Neural cell (in vitro differentiated cells): ENCODE measurements around the gene HS6ST3. TPM values are rescaled to one million over a fixed set of nuclear protein-coding genes. Genes with fewer than 3 reads are reported as not detected.

Source experiments
- H2AFZ ChIP-seq: fragments of 200-600, 300-800 bp; sonication (generic), shearing (Covaris generic); 2 replicates; pipeline ENCODE4 v1.6.0; 2014; ENCODE audit warnings: low read depth, mild to moderate bottlenecking, antibody characterized with exemption, low read length, moderate library complexity
- H3F3A ChIP-seq: fragments of 200-600 bp; shearing (Covaris generic); 2 replicates; pipeline ENCODE4 v1.6.1; 2016; ENCODE audit warnings: mild to moderate bottlenecking, moderate library complexity, mixed read lengths, antibody characterized with exemption, low read length; ENCODE audit not compliant: insufficient read depth, poor library complexity, severe bottlenecking
- H3K27ac ChIP-seq: fragments of 200-600, 300-800 bp; sonication (generic), shearing (Covaris generic); 2 replicates; pipeline ENCODE4 v1.5.1; 2014; ENCODE audit warnings: mild to moderate bottlenecking, low read length, moderate library complexity
- H3K27me3 ChIP-seq: fragments of 300-800, 200-600 bp; sonication (generic), shearing (Covaris generic); 2 replicates; pipeline ENCODE4 v1.6.0; 2014; ENCODE audit warnings: mild to moderate bottlenecking, low read depth, low read length, moderate library complexity; ENCODE audit not compliant: insufficient read depth
- H3K36me3 ChIP-seq: fragments of 300-800, 200-600 bp; sonication (generic), shearing (Covaris generic); 2 replicates; pipeline ENCODE4 v1.5.1; 2014; ENCODE audit warnings: mild to moderate bottlenecking, antibody characterized with exemption, low read length, moderate library complexity; ENCODE audit not compliant: insufficient read depth
- H3K4me2 ChIP-seq: fragments of 300-800, 200-600 bp; sonication (generic), shearing (Covaris generic); 2 replicates; pipeline ENCODE4 v1.6.0; 2014; ENCODE audit warnings: mild to moderate bottlenecking, low read length
- H3K4me3 ChIP-seq: fragments of 300-800, 200-600 bp; sonication (generic), shearing (Covaris generic); 2 replicates; pipeline ENCODE4 v1.5.1; 2014; ENCODE audit warnings: mild to moderate bottlenecking, low read length, moderate library complexity
- H3K79me2 ChIP-seq: fragments of 200-600 bp; shearing (Covaris generic); replicated peaks from 2 replicates; pipeline ENCODE4 v1.6.0; 2014; ENCODE audit warnings: mild to moderate bottlenecking, low read length, moderate library complexity; ENCODE audit not compliant: insufficient read depth
- H3K9ac ChIP-seq: fragments of 300-800, 200-600 bp; sonication (generic), shearing (Covaris generic); 2 replicates; pipeline ENCODE4 v1.6.1; 2016; ENCODE audit warnings: mild to moderate bottlenecking, low read length, mixed read lengths
- H3K9me2 ChIP-seq: fragments of 200-600 bp; shearing (Covaris generic); 2 replicates; pipeline ENCODE4 v1.6.1; 2016; ENCODE audit warnings: mild to moderate bottlenecking, low read length, mixed read lengths; ENCODE audit not compliant: insufficient read depth
- H3K9me3 ChIP-seq: fragments of 200-600, 300-800 bp; sonication (generic), shearing (Covaris generic); 2 replicates; pipeline ENCODE4 v1.6.1; 2016; ENCODE audit warnings: mild to moderate bottlenecking, mixed run types, low read length, moderate library complexity, mixed read lengths
- H4K20me1 ChIP-seq: fragments of 200-600 bp; shearing (Covaris generic); 2 replicates; pipeline ENCODE4 v1.6.1; 2016; ENCODE audit warnings: mild to moderate bottlenecking, mixed run types; ENCODE audit not compliant: insufficient read depth
- EZH2 ChIP-seq: fragments of 200-600, 300-800 bp; shearing (Covaris generic), sonication (generic); IDR thresholded peaks from 2 replicates; pipeline ENCODE4 v1.6.1; 2014; ENCODE audit warnings: antibody characterized with exemption, low read length, borderline replicate concordance, mild to moderate bottlenecking; ENCODE audit not compliant: insufficient read depth, poor library complexity, severe bottlenecking
- MXI1 ChIP-seq: fragments of 450-650 bp; conservative IDR thresholded peaks from 2 replicates; pipeline ENCODE4 v1.6.1; 2014; ENCODE audit warnings: antibody characterized with exemption, mild to moderate bottlenecking; ENCODE audit not compliant: poor library complexity, severe bottlenecking
- POLR2AphosphoS5 ChIP-seq: IDR thresholded peaks from 2 replicates; pipeline ENCODE4 v1.6.1; 2012
- TAF1 ChIP-seq: IDR thresholded peaks from 2 replicates; pipeline ENCODE4 v1.6.1; 2012; ENCODE audit warnings: low read depth
- polyA plus RNA-seq: library from polyadenylated mRNA; depleted of rRNA; stranded (reverse); fragments of >200 nt; gene quantifications from 2 replicates; pipeline ENCODE4 v1.2.3, GENCODE V29; 2014
- TF ChIP-seq, protein P1 (sequence below): IDR thresholded peaks from 2 replicates; pipeline ENCODE4 v1.6.1; 2012; ENCODE audit warnings: borderline replicate concordance
- TF ChIP-seq, protein P2 (sequence below): fragments of 450-650 bp; IDR thresholded peaks from 2 replicates; pipeline ENCODE4 v1.5.1; 2014; ENCODE audit warnings: antibody characterized with exemption, mild to moderate bottlenecking, moderate library complexity; ENCODE audit not compliant: poor library complexity, severe bottlenecking

The HS6ST3 gene
- polyA plus RNA-seq, 1 donor from 2014 or later: 10.9 TPM

DNA sequence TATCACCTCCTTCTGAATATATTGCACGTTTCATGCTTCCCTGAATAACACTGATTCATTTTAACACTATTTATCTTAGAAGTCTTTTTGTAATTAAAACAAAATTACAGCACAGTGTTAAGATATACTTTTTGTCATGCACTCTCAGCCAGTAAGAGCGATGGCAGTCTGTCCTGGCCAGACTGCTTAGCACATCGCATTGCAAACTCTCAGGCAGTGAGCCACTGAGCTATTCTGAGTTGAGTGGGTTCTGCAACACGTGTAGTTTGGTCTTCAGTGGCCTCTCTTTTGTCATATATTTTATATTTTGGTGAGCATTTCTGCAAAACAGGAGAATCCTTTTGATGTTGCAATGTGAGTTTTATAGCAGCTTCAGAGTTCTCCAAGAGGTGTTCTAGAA lies 332.1 kb downstream of the HS6ST3 start:
- H3K27me3 ChIP-seq: no peaks in the 10 kb centered on the region
- no peaks in the 10 kb centered on the region for H4K20me1 ChIP-seq
- no peaks in the 10 kb centered on the region for H3K79me2 ChIP-seq
- no peak overlapping the region for H3K27ac ChIP-seq
- H3K4me2 ChIP-seq: no peak overlapping the region
- H3F3A ChIP-seq: no peaks in the 10 kb centered on the region
- no peak overlapping the region for H3K4me3 ChIP-seq
- no peak for TF ChIP-seq POLR2AphosphoS5
- TF ChIP-seq, protein P1, sequence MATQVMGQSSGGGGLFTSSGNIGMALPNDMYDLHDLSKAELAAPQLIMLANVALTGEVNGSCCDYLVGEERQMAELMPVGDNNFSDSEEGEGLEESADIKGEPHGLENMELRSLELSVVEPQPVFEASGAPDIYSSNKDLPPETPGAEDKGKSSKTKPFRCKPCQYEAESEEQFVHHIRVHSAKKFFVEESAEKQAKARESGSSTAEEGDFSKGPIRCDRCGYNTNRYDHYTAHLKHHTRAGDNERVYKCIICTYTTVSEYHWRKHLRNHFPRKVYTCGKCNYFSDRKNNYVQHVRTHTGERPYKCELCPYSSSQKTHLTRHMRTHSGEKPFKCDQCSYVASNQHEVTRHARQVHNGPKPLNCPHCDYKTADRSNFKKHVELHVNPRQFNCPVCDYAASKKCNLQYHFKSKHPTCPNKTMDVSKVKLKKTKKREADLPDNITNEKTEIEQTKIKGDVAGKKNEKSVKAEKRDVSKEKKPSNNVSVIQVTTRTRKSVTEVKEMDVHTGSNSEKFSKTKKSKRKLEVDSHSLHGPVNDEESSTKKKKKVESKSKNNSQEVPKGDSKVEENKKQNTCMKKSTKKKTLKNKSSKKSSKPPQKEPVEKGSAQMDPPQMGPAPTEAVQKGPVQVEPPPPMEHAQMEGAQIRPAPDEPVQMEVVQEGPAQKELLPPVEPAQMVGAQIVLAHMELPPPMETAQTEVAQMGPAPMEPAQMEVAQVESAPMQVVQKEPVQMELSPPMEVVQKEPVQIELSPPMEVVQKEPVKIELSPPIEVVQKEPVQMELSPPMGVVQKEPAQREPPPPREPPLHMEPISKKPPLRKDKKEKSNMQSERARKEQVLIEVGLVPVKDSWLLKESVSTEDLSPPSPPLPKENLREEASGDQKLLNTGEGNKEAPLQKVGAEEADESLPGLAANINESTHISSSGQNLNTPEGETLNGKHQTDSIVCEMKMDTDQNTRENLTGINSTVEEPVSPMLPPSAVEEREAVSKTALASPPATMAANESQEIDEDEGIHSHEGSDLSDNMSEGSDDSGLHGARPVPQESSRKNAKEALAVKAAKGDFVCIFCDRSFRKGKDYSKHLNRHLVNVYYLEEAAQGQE: no peak
- no peaks in the 10 kb centered on the region for H3K9me2 ChIP-seq
- no peaks in the 10 kb centered on the region for H3K9me3 ChIP-seq
- H2AFZ ChIP-seq: no peak overlapping the region
- no peaks in the 10 kb centered on the region for H3K36me3 ChIP-seq
- no peak overlapping the region for H3K9ac ChIP-seq

DNA sequence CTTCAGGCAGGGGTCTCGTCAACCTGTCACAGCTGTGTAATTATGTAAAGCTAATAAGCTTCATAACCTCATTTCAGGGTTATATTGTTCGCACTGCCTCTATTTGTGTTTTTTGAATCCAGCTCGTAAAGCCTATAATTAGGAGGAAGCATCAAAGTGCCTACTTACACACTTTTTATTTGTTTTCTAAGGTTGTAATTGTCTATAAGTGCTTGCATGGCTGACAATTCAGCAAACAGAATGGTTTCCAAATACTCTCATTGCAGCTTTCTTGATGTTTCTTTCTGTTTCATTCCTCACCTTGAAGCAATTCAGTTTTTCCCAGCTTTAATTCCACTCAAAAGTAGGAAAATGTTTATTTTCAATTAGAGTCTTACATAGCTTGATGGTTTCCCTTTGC lies 336.3 kb downstream of the HS6ST3 start:
- TF ChIP-seq MXI1 (no peak), EZH2 (no peak), TAF1 (no peak)
- TF ChIP-seq, protein P1: no peak
- TF ChIP-seq, protein P2, sequence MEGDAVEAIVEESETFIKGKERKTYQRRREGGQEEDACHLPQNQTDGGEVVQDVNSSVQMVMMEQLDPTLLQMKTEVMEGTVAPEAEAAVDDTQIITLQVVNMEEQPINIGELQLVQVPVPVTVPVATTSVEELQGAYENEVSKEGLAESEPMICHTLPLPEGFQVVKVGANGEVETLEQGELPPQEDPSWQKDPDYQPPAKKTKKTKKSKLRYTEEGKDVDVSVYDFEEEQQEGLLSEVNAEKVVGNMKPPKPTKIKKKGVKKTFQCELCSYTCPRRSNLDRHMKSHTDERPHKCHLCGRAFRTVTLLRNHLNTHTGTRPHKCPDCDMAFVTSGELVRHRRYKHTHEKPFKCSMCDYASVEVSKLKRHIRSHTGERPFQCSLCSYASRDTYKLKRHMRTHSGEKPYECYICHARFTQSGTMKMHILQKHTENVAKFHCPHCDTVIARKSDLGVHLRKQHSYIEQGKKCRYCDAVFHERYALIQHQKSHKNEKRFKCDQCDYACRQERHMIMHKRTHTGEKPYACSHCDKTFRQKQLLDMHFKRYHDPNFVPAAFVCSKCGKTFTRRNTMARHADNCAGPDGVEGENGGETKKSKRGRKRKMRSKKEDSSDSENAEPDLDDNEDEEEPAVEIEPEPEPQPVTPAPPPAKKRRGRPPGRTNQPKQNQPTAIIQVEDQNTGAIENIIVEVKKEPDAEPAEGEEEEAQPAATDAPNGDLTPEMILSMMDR: no peak
- no peaks in the 10 kb centered on the region for H3K36me3 ChIP-seq

More for the DNA sequence above, 336.3 kb downstream of the HS6ST3 start:
- Histone ChIP-seq H3K27ac (no peak overlapping the region), H3F3A (no peaks in the 10 kb centered on the region), H3K9me2 (no peaks in the 10 kb centered on the region), H3K9ac (no peak overlapping the region), H3K4me3 (no peak overlapping the region), H2AFZ (no peak overlapping the region), H3K79me2 (no peaks in the 10 kb centered on the region), H3K4me2 (no peak overlapping the region), H4K20me1 (no peaks in the 10 kb centered on the region), H3K27me3 (no peaks in the 10 kb centered on the region), H3K9me3 (no peaks in the 10 kb centered on the region)
